A549 (cell line): Measurements from ENCODE around the gene TMEM74B. TPM values are rescaled to one million over a fixed set of nuclear protein-coding genes. Genes with fewer than 3 reads are reported as not detected.

ENCODE experiments used
- ATAC-seq, 2 experiments: fragments of 200-7000 bp in 1 of 2; fragments of >200 bp in 1 of 2; cut with Nextera tagmentation in 1 of 2; cut with Tn5 transposase in 1 of 2; 3 replicates each; pipeline versions ENCODE4 v1.8.0 to v1.9.1; 2018 to 2020; ENCODE audit warnings: mild to moderate bottlenecking in 1 of 2, moderate library complexity in 1 of 2
- CTCF ChIA-PET: fragments of 300-600 bp; sonication (Branson Sonifier 250); formaldehyde crosslinking; extraction: SDS; loops from one replicate; lab custom pipeline; 2021; ENCODE audit warnings: antibody characterized with exemption, inconsistent platforms; lab: Yijun Ruan, JAX
- POLR2A ChIA-PET: fragments of 350-600 bp; formaldehyde crosslinking; extraction: SDS; loops from one replicate; lab custom pipeline; 2021; ENCODE audit warnings: antibody characterized with exemption, inconsistent platforms; lab: Yijun Ruan, JAX
- DNase-seq, 2 experiments: peaks; one replicate each; pipeline versions ENCODE4 v3.0.0 to v3.0.0-alpha.2; 2011 to 2016; ENCODE audit warnings: low read depth in 1 of 2, low spot score in 1 of 2
- FAIRE-seq: peaks from 2 replicates; lab custom pipeline; 2011; peaks lifted over from hg19 to GRCh38; lab: Jason Lieb, UNC
- H3K27ac ChIP-seq, 2 experiments: fragments of >200 bp; sonication (Bioruptor Twin); formaldehyde crosslinking; 3 replicates each; pipeline ENCODE4 v1.5.1; 2016 to 2017
- H3K4me1 ChIP-seq: fragments of >200 bp; sonication (Bioruptor Twin); formaldehyde crosslinking; 3 replicates; pipeline ENCODE4 v1.6.1; 2016
- H3K4me2 ChIP-seq: fragments of >200 bp; sonication (Bioruptor Twin); formaldehyde crosslinking; 3 replicates; pipeline ENCODE4 v1.6.1; 2016
- H3K4me3 ChIP-seq: fragments of >200 bp; sonication (Bioruptor Twin); formaldehyde crosslinking; 3 replicates; pipeline ENCODE4 v1.5.1; 2016
- H3K9me3 ChIP-seq: fragments of >200 bp; sonication (Bioruptor Twin); formaldehyde crosslinking; 3 replicates; pipeline ENCODE4 v1.6.1; 2016
- CHD2 ChIP-seq: fragments of 150-350 bp; IDR thresholded peaks from 2 replicates; pipeline ENCODE4 v1.6.1; 2014; ENCODE audit warnings: low read length; ENCODE audit not compliant: partially characterized antibody
- EHF ChIP-seq: fragments of 250-450 bp; sonication (Bioruptor Pico); IDR thresholded peaks from 2 replicates; pipeline ENCODE4 v1.5.0; 2020; ENCODE audit warnings: mild to moderate bottlenecking
- ELK1 ChIP-seq: fragments of 150-350 bp; IDR thresholded peaks from 2 replicates; pipeline ENCODE4 v1.6.1; 2014; ENCODE audit warnings: low read depth, mild to moderate bottlenecking, low read length
- EP300 ChIP-seq, 2 experiments: fragments of >200 bp; sonication (Bioruptor Twin); formaldehyde crosslinking; IDR thresholded peaks; 2 replicates in 1 of 2; 3 replicates in 1 of 2; pipeline ENCODE4 v1.6.1; 2016 to 2017
- FOSL2 ChIP-seq, 2 experiments: fragments of 450-650 bp in 1 of 2; fragments of >200 bp in 1 of 2; sonication (Bioruptor Twin) in 1 of 2; formaldehyde crosslinking; IDR thresholded peaks; 2 replicates each; pipeline versions ENCODE4 v1.5.0 to v1.6.1; 2016 to 2020; ENCODE audit warnings: mild to moderate bottlenecking in 1 of 2, moderate library complexity in 1 of 2
- FOXS1 ChIP-seq: fragments of 250-450 bp; sonication (Bioruptor Pico); IDR thresholded peaks from 2 replicates; pipeline ENCODE4 v1.5.0; 2020; ENCODE audit warnings: mild to moderate bottlenecking, moderate library complexity
- HOXA7 ChIP-seq: fragments of 250-450 bp; sonication (Bioruptor Pico); IDR thresholded peaks from 2 replicates; pipeline ENCODE4 v1.5.0; 2020; ENCODE audit warnings: mild to moderate bottlenecking, moderate library complexity
- HOXB5 ChIP-seq: fragments of 250-450 bp; sonication (Bioruptor Pico); IDR thresholded peaks from 2 replicates; pipeline ENCODE4 v1.5.0; 2020; ENCODE audit warnings: mild to moderate bottlenecking, moderate library complexity
- KDM5A ChIP-seq: fragments of 200-600 bp; sonication (generic); IDR thresholded peaks from 2 replicates; pipeline ENCODE4 v1.6.1; 2016; ENCODE audit warnings: antibody characterized with exemption, mild to moderate bottlenecking
- POLR2AphosphoS2 ChIP-seq: conservative IDR thresholded peaks from 2 replicates; pipeline ENCODE4 v1.6.1; 2012; ENCODE audit warnings: low read length, improper control_type of control experiment, inconsistent platforms
- RAD21 ChIP-seq, 2 experiments: fragments of >200 bp in 1 of 2; sonication (Bioruptor Twin) in 1 of 2; formaldehyde crosslinking in 1 of 2; IDR thresholded peaks in 1 of 2; conservative IDR thresholded peaks in 1 of 2; 2 replicates in 1 of 2; 3 replicates in 1 of 2; pipeline ENCODE4 v1.6.1; 2012 to 2018; ENCODE audit warnings: inconsistent platforms in 1 of 2
- REST ChIP-seq: fragments of 200-600 bp; sonication (generic); IDR thresholded peaks from 2 replicates; pipeline ENCODE4 v1.6.1; 2016; ENCODE audit warnings: antibody characterized with exemption, mild to moderate bottlenecking, moderate library complexity
- SMC3 ChIP-seq: fragments of >200 bp; sonication (Bioruptor Twin); formaldehyde crosslinking; IDR thresholded peaks from 3 replicates; pipeline ENCODE4 v1.6.1; 2018; ENCODE audit warnings: inconsistent platforms
- SREBF2 ChIP-seq: fragments of 450-650 bp; IDR thresholded peaks from 2 replicates; pipeline ENCODE4 v1.6.1; 2014; ENCODE audit warnings: mild to moderate bottlenecking, moderate library complexity
- ZC3H11A ChIP-seq: fragments of 450-650 bp; IDR thresholded peaks from 2 replicates; pipeline ENCODE4 v1.6.1; 2014; ENCODE audit warnings: antibody characterized with exemption, mild to moderate bottlenecking
- ZSCAN20 ChIP-seq: fragments of 250-450 bp; sonication (Bioruptor Pico); IDR thresholded peaks from 2 replicates; pipeline ENCODE4 v1.8.0; 2022; ENCODE audit warnings: mild to moderate bottlenecking, moderate library complexity
- WGBS: methylation state at CpG from one replicate; pipeline ENCODE4 v1.1.6; 2017; ENCODE audit errors: missing lambda C conversion rate; 5-methylcytosine and 5-hydroxymethylcytosine counted together
- polyA plus RNA-seq, 4 experiments: library from polyadenylated mRNA; depleted of rRNA in 3 of 4; stranded (reverse); fragments of >200 nt; fragmentation: RNase III in 1 of 4; extraction: RNeasy Plus Mini Kit Qiagen cat#74134 plus additional on column Dnase treatment in 1 of 4; gene quantifications; 2 replicates in 3 of 4; 3 replicates in 1 of 4; pipeline ENCODE4 v1.2.3, GENCODE V29; 2011 to 2017
- TF ChIP-seq, protein P1 (sequence below): fragments of >200 bp; sonication (Bioruptor Twin); formaldehyde crosslinking; IDR thresholded peaks from 2 replicates; pipeline ENCODE4 v1.6.1; 2016
- TF ChIP-seq, protein P2 (sequence below): fragments of >200 bp; sonication (Bioruptor Twin); formaldehyde crosslinking; IDR thresholded peaks from 3 replicates; pipeline ENCODE4 v1.5.1; 2016

The TMEM74B gene
- polyA plus RNA-seq, 2 of the 4 experiments (the other 2 are of a cell fraction), result 2.9 to 3.4 TPM

DNA sequence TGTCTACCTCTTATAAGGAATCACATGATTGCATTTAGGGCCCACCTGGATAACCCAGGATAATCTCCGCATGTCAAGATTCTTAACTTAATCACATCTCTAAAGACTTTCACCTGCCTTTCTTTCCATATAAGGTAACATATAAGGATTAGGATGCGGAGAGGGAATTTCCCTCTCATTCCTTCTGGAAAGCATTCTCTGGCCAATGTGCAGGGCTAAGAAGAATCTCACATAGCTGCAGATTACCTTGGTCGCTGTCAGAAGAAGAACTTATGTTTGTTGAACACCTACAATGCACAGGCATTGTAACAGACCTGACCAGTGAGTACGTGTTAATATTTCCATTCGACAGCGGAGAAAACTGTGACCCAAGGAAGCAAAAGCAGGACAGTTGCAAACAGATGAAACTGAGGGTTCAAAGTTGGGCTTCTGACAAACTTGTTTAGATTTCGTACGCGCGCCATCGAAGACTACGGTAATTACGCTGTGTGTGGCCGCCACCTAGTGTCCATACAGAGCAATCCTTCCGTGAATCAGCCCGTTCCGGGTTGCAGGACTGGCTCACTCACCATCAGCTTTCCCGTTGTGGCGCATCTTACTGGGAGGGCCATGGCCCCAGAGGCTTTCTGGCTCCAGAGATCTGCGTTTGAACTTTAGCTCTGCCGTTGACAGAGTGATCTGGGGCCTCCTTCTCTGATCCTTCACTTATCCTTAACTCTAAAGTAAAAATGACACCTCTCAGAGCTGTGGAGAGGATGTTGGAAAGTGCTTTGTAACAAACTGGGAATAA, 28.0 kb upstream of the TMEM74B start:
- ATAC-seq, result peak; percentile 96 to 99
- WGBS, result 15% methylated on average over 21 of the region's 21 CpGs
- no peaks in the 10 kb centered on the region for H3K4me1 ChIP-seq
- no peak overlapping the region for H3K27ac ChIP-seq
- FAIRE-seq, result peak; percentile 54
- TF ChIP-seq KDM5A, result no peak
- TF ChIP-seq FOSL2 (IDR thresholded peaks at IDR 0.05), result no peak
- 0 out of 2 replicates have a peak, but pooled peaks have one; percentile 15 for TF ChIP-seq FOSL2 (CRISPR knock-in tag; IDR thresholded peaks at IDR 0.05)
- no peak for TF ChIP-seq CHD2
- peak; percentile 79 for TF ChIP-seq SMC3
- TF ChIP-seq POLR2AphosphoS2, result no peak
- TF ChIP-seq, protein P1, sequence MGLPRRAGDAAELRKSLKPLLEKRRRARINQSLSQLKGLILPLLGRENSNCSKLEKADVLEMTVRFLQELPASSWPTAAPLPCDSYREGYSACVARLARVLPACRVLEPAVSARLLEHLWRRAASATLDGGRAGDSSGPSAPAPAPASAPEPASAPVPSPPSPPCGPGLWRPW, result no peak
- TF ChIP-seq, protein P2, sequence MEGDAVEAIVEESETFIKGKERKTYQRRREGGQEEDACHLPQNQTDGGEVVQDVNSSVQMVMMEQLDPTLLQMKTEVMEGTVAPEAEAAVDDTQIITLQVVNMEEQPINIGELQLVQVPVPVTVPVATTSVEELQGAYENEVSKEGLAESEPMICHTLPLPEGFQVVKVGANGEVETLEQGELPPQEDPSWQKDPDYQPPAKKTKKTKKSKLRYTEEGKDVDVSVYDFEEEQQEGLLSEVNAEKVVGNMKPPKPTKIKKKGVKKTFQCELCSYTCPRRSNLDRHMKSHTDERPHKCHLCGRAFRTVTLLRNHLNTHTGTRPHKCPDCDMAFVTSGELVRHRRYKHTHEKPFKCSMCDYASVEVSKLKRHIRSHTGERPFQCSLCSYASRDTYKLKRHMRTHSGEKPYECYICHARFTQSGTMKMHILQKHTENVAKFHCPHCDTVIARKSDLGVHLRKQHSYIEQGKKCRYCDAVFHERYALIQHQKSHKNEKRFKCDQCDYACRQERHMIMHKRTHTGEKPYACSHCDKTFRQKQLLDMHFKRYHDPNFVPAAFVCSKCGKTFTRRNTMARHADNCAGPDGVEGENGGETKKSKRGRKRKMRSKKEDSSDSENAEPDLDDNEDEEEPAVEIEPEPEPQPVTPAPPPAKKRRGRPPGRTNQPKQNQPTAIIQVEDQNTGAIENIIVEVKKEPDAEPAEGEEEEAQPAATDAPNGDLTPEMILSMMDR, result peak; percentile 92
- TF ChIP-seq EP300 (IDR thresholded peaks at IDR 0.05), result no peak
- peak; percentile 89 to 91 for TF ChIP-seq RAD21 (conservative IDR thresholded peaks at IDR 0.05 in 1 of 2, IDR thresholded peaks at IDR 0.05 in 1 of 2)
- ChIA-PET CTCF (interaction anchor here (0.6 to 10.0 kb wide), 48 partner anchors 9 to 475 kb away, joined by 3 to 81 read pairs (median 5); partner anchors contain the start of genes C20orf202, FAM110A and TMEM74B), POLR2A (no interaction called here)
- no peak overlapping the region for H3K4me3 ChIP-seq
- peak; percentile 82 to 83 for DNase-seq
- H3K9me3 ChIP-seq, result no peaks in the 10 kb centered on the region
- peak overlapping the region; percentile 60 for H3K4me2 ChIP-seq

DNA sequence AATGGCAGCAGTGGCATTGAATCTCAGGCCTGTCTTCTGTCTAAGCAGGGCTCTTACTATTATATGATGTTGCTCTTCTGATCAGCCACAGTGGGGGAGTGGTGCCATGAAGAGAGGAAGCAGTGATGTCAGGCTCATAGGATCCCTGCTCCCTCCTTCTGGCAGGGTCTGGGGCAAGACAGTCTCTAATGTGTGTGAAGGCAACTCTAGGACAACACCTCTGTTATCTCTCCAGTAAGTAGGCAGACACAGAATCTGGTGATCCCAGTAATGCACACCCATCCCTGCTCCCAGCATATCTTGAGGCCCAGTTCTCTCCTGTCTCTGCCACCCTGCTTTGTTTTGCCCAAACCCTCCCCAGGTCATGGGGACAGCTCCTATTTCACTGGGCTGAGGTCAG, 27.2 kb upstream of the TMEM74B start:
- no peak overlapping the region for H3K27ac ChIP-seq
- H3K4me2 ChIP-seq, result no peak overlapping the region
- H3K9me3 ChIP-seq, result no peaks in the 10 kb centered on the region
- TF ChIP-seq ZSCAN20 (CRISPR knock-in tag) (no peak), FOXS1 (CRISPR knock-in tag) (no peak), HOXA7 (no peak)
- no peaks in the 10 kb centered on the region for H3K4me1 ChIP-seq
- no peak overlapping the region for H3K4me3 ChIP-seq
- no peak for DNase-seq
- no peak for FAIRE-seq
- no peak for ATAC-seq
- POLR2A ChIA-PET, result no interaction called here
- CTCF ChIA-PET, result interaction anchor here (0.6 to 10.0 kb wide), 35 partner anchors 8 to 1055 kb away, joined by 3 to 81 read pairs (median 6); partner anchors contain the start of genes C20orf202, DEFB127, FAM110A and RAD21L1

GRCh38 chr20:1210501-1210900, 25.7 kb upstream of the TMEM74B start:
- POLR2A ChIA-PET, result no interaction called here
- TF ChIP-seq ELK1 (no peak), SREBF2 (no peak), HOXB5 (no peak), EHF (CRISPR knock-in tag) (no peak), CHD2 (no peak), ZC3H11A (no peak), HOXA7 (no peak), SMC3 (no peak), REST (no peak)
- no peak for ATAC-seq
- Histone ChIP-seq H3K9me3 (no peaks in the 10 kb centered on the region), H3K27ac (no peak overlapping the region), H3K4me3 (no peak overlapping the region), H3K4me1 (no peaks in the 10 kb centered on the region), H3K4me2 (no peak overlapping the region)
- no peak for DNase-seq
- FAIRE-seq, result no peak
- CTCF ChIA-PET, result interaction anchor here (0.7 to 10.0 kb wide), 19 partner anchors 9 to 393 kb away, joined by 3 to 81 read pairs (median 7); partner anchors contain the start of genes NSFL1C and RAD21L1
- WGBS, result 33% methylated on average over 1 of the region's 1 CpG
